Mucosa of stomach (tissue), 1 donor: Measurements from ENCODE around the gene NUCB1.

Source experiments
- H3K27me3 ChIP-seq: one replicate; pipeline ENCODE4 v1.7.0; 2013; ENCODE audit warnings: mild to moderate bottlenecking, low read length; ENCODE audit not compliant: control insufficient read depth, insufficient read depth
- H3K36me3 ChIP-seq: one replicate; pipeline ENCODE4 v1.7.0; 2013; ENCODE audit warnings: low read length; ENCODE audit not compliant: control insufficient read depth, insufficient read depth
- H3K4me1 ChIP-seq: one replicate; pipeline ENCODE4 v1.7.0; 2013; ENCODE audit warnings: mild to moderate bottlenecking, low read length; ENCODE audit not compliant: control insufficient read depth, insufficient read depth
- H3K4me3 ChIP-seq: one replicate; pipeline ENCODE4 v1.7.0; 2013; ENCODE audit warnings: low read length
- H3K9ac ChIP-seq: one replicate; pipeline ENCODE4 v1.7.0; 2013; ENCODE audit warnings: mild to moderate bottlenecking, low read length, moderate library complexity
- H3K9me3 ChIP-seq: one replicate; pipeline ENCODE4 v1.7.0; 2013; ENCODE audit warnings: mild to moderate bottlenecking, low read length, moderate library complexity; ENCODE audit not compliant: control insufficient read depth
- donor health status: Pancreatic carcinoma.

NUCB1 gene

GRCh38 chr19:48953141-48953540 lies 53.0 kb downstream of the NUCB1 start:
- peaks cover 30% of the 10 kb centered on the region for H3K4me1 ChIP-seq

DNA sequence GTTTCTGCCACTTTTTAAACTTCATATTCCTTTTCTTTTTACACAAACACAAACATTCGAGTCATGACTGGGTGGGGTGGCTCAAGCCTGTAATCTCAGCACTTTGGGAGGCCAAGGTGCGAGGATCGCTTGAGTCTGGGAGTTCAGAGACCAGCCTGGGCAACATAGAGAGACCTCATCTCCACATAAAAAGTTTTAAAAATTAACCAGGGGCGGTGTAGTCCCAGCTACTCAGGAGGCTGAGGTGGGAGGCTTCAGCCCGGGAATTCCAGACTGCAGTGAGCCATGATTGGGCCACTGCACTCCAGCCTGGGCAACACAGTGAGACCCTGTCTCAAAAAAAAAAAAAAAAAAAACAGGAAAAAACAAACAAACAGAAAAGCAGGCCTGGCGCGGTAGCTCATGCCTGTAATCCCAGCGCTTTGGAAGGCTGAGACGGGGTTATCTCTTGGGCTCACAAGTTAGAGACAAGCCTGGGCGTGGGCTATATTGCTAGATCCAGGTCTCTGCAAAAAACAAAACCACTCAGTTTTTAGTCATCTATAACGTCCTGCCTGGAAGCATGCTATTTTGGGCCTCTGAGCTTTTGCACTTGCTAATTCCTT lies 54.0 kb downstream of the NUCB1 start:
- peaks cover 30% of the 10 kb centered on the region for H3K4me1 ChIP-seq
- H3K36me3 ChIP-seq: no peaks in the 10 kb centered on the region
- peak overlapping the region; percentile 13 for H3K9ac ChIP-seq
- H3K4me3 ChIP-seq: peak overlapping the region; percentile 97
- no peaks in the 10 kb centered on the region for H3K9me3 ChIP-seq
- no peaks in the 10 kb centered on the region for H3K27me3 ChIP-seq

More at GRCh38 chr19:48953141-48953540, 53.0 kb downstream of the NUCB1 start:
- H3K36me3 ChIP-seq: no peaks in the 10 kb centered on the region
- no peaks in the 10 kb centered on the region for H3K9me3 ChIP-seq
- no peak overlapping the region for H3K4me3 ChIP-seq
- H3K27me3 ChIP-seq: no peaks in the 10 kb centered on the region
- no peak overlapping the region for H3K9ac ChIP-seq

- H3K36me3 ChIP-seq: no peaks in the 10 kb centered on the region
- no peaks in the 10 kb centered on the region for H3K9me3 ChIP-seq
- H3K4me3 ChIP-seq: peak within 1 kb of the TSS; percentile 97
- peak within 1 kb of the TSS; percentile 94 for H3K9ac ChIP-seq
- H3K27me3 ChIP-seq: no peaks in the 10 kb centered on the region
- H3K4me1 ChIP-seq: peaks cover 30% of the 10 kb centered on the region
Observed at GRCh38 chr19:48954595-48955307, 54.6 kb downstream of the NUCB1 start, which contains the start of gene BAX. Gene BAX (plus strand): TSS chr19:48954875. CDS start chr19:48954929, 54 bp downstream.

DNA sequence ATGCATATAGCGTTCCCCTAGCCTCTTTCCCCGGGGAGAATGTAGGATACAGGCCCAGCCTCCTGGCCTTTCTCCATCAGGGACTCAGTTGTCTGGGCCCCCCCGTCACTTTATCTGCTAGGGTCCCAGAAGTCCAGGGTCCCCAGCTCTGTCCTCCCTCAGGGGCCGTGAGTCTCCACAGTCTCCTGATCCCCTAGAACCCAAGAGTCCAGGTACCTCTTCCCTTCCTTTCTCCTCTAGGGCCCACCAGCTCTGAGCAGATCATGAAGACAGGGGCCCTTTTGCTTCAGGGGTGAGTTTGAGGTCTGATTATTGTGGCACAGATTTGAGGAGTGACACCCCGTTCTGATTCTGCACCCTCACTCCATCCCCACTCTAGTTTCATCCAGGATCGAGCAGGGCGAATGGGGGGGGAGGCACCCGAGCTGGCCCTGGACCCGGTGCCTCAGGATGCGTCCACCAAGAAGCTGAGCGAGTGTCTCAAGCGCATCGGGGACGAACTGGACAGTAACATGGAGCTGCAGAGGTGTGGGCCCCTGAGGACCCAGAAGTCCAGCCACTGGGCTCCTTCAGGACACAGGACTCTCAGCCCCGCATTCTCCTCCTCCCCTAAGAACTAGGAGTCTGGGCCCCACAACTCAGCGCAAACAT lies 55.3 kb downstream of the NUCB1 start:
- H3K9ac ChIP-seq: peak overlapping the region; percentile 94
- no peaks in the 10 kb centered on the region for H3K36me3 ChIP-seq
- H3K27me3 ChIP-seq: no peaks in the 10 kb centered on the region
- peaks cover 32% of the 10 kb centered on the region for H3K4me1 ChIP-seq
- peak overlapping the region; percentile 97 for H3K4me3 ChIP-seq
- H3K9me3 ChIP-seq: no peaks in the 10 kb centered on the region

GRCh38 chr19:48958006-48958405 lies 57.9 kb downstream of the NUCB1 start:
- Histone ChIP-seq H3K9ac (no peak overlapping the region), H3K36me3 (no peaks in the 10 kb centered on the region), H3K27me3 (no peaks in the 10 kb centered on the region), H3K9me3 (no peaks in the 10 kb centered on the region), H3K4me3 (no peak overlapping the region), H3K4me1 (peaks cover 49% of the 10 kb centered on the region)

GRCh38 chr19:48959341-48960239 lies 59.5 kb downstream of the NUCB1 start:
- H3K4me3 ChIP-seq: no peak overlapping the region
- H3K36me3 ChIP-seq: no peaks in the 10 kb centered on the region
- peaks cover 57% of the 10 kb centered on the region for H3K4me1 ChIP-seq
- H3K9ac ChIP-seq: no peak overlapping the region
- no peaks in the 10 kb centered on the region for H3K27me3 ChIP-seq
- no peaks in the 10 kb centered on the region for H3K9me3 ChIP-seq

DNA sequence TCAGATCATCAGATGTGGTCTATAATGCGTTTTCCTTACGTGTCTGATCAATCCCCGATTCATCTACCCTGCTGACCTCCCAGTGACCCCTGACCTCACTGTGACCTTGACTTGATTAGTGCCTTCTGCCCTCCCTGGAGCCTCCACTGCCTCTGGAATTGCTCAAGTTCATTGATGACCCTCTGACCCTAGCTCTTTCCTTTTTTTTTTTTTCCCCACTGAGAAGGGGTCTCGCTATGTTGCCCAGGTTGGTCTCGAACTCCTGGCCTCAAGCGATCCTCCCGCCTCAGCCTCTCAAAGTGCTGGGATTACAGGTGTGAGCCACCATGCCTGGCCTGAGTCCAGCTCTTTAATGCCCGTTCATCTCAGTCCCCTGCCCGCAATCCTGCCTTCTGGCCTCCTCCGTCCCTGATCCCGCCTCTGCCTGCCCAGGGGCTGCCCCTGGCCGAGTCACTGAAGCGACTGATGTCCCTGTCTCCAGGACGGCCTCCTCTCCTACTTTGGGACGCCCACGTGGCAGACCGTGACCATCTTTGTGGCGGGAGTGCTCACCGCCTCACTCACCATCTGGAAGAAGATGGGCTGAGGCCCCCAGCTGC lies 61.0 kb downstream of the NUCB1 start:
- Histone ChIP-seq H3K9ac (peak overlapping the region; percentile 15), H3K27me3 (no peaks in the 10 kb centered on the region), H3K4me3 (no peak overlapping the region), H3K9me3 (no peaks in the 10 kb centered on the region), H3K4me1 (peaks cover 49% of the 10 kb centered on the region), H3K36me3 (no peaks in the 10 kb centered on the region)

- peaks cover under 1% of the 10 kb centered on the region for H3K36me3 ChIP-seq
- H3K9me3 ChIP-seq: no peaks in the 10 kb centered on the region
- peak overlapping the region; percentile 77 for H3K9ac ChIP-seq
- H3K4me3 ChIP-seq: no peak overlapping the region
- H3K27me3 ChIP-seq: no peaks in the 10 kb centered on the region
- peaks cover 51% of the 10 kb centered on the region for H3K4me1 ChIP-seq
Observed at GRCh38 chr19:48961673-48962028, 61.5 kb downstream of the NUCB1 start.

- peaks cover 4% of the 10 kb centered on the region for H3K36me3 ChIP-seq
- peaks cover 57% of the 10 kb centered on the region for H3K4me1 ChIP-seq
- no peak overlapping the region for H3K4me3 ChIP-seq
- no peaks in the 10 kb centered on the region for H3K9me3 ChIP-seq
- peak overlapping the region; percentile 77 for H3K9ac ChIP-seq
- H3K27me3 ChIP-seq: no peaks in the 10 kb centered on the region
Observed at GRCh38 chr19:48962029-48962848, 62.1 kb downstream of the NUCB1 start.

GRCh38 chr19:48962849-48963165 lies 62.7 kb downstream of the NUCB1 start:
- Histone ChIP-seq H3K4me1 (peaks cover 57% of the 10 kb centered on the region), H3K27me3 (no peaks in the 10 kb centered on the region), H3K9ac (peak overlapping the region; percentile 77), H3K36me3 (peaks cover 4% of the 10 kb centered on the region), H3K9me3 (no peaks in the 10 kb centered on the region), H3K4me3 (no peak overlapping the region)
